IPS-15b (cell line): ENCODE results near the gene RAB3A.

Source experiments
- H3K27me3 ChIP-seq: one replicate; pipeline ENCODE4 v1.6.1; 2013; ENCODE audit warnings: low read length; ENCODE audit not compliant: control insufficient read depth, insufficient read depth
- H3K36me3 ChIP-seq: one replicate; pipeline ENCODE4 v1.6.1; 2013; ENCODE audit warnings: low read length; ENCODE audit not compliant: control insufficient read depth, insufficient read depth
- H3K4me1 ChIP-seq: one replicate; pipeline ENCODE4 v1.6.1; 2013; ENCODE audit warnings: mild to moderate bottlenecking, low read length; ENCODE audit not compliant: control insufficient read depth, insufficient read depth
- H3K4me3 ChIP-seq: one replicate; pipeline ENCODE4 v1.5.1; 2013; ENCODE audit warnings: low read depth, low read length
- H3K9ac ChIP-seq: one replicate; pipeline ENCODE4 v1.6.1; 2013; ENCODE audit warnings: low read depth, mild to moderate bottlenecking, low read length
- H3K9me3 ChIP-seq: one replicate; pipeline ENCODE4 v1.6.1; 2013; ENCODE audit warnings: mild to moderate bottlenecking, low read length; ENCODE audit not compliant: control insufficient read depth, insufficient read depth

The RAB3A gene

GRCh38 chr19:18230941-18231734 lies 27.3 kb upstream of the RAB3A start:
- peaks cover 12% of the 10 kb centered on the region for H3K4me1 ChIP-seq
- H3K27me3 ChIP-seq: peaks cover 7% of the 10 kb centered on the region
- H3K36me3 ChIP-seq: no peaks in the 10 kb centered on the region
- no peaks in the 10 kb centered on the region for H3K9me3 ChIP-seq
- no peak overlapping the region for H3K9ac ChIP-seq
- H3K4me3 ChIP-seq: peak overlapping the region; percentile 1

- Histone ChIP-seq H3K27me3 (peaks cover 18% of the 10 kb centered on the region), H3K9me3 (no peaks in the 10 kb centered on the region), H3K9ac (no peak overlapping the region), H3K36me3 (no peaks in the 10 kb centered on the region), H3K4me3 (no peak overlapping the region), H3K4me1 (peaks cover 14% of the 10 kb centered on the region)
These were observed 26.1 kb upstream of the RAB3A start for GRCh38 chr19:18229915-18230314.

- no peaks in the 10 kb centered on the region for H3K36me3 ChIP-seq
- no peak overlapping the region for H3K4me3 ChIP-seq
- no peaks in the 10 kb centered on the region for H3K9me3 ChIP-seq
- no peak overlapping the region for H3K9ac ChIP-seq
- H3K27me3 ChIP-seq: peaks cover 18% of the 10 kb centered on the region
- peaks cover 14% of the 10 kb centered on the region for H3K4me1 ChIP-seq
These were observed 25.6 kb upstream of the RAB3A start for GRCh38 chr19:18229474-18229873.

- Histone ChIP-seq H3K36me3 (no peaks in the 10 kb centered on the region), H3K9me3 (no peaks in the 10 kb centered on the region), H3K4me1 (peaks cover 14% of the 10 kb centered on the region), H3K27me3 (peaks cover 18% of the 10 kb centered on the region), H3K4me3 (no peak overlapping the region), H3K9ac (no peak overlapping the region)
These were observed 24.0 kb upstream of the RAB3A start for GRCh38 chr19:18227781-18228271.

- Histone ChIP-seq H3K27me3 (peaks cover 18% of the 10 kb centered on the region), H3K4me1 (peaks cover 10% of the 10 kb centered on the region)
These were observed 23.3 kb upstream of the RAB3A start for GRCh38 chr19:18226956-18227780.

GRCh38 chr19:18225702-18226468 lies 22.0 kb upstream of the RAB3A start, which contains the start of gene PDE4C:
Gene PDE4C (minus strand): TSS chr19:18226438. CDS start chr19:18226415, 23 bp downstream.
- H3K4me1 ChIP-seq: peaks cover 9% of the 10 kb centered on the region
- H3K9me3 ChIP-seq: no peaks in the 10 kb centered on the region
- peaks cover 18% of the 10 kb centered on the region for H3K27me3 ChIP-seq
- no peaks in the 10 kb centered on the region for H3K36me3 ChIP-seq
- H3K4me3 ChIP-seq: peak within 1 kb of the TSS; percentile 62
- no peak within 1 kb of the TSS for H3K9ac ChIP-seq

More at GRCh38 chr19:18226956-18227780, 23.3 kb upstream of the RAB3A start:
- Histone ChIP-seq H3K9me3 (no peaks in the 10 kb centered on the region), H3K36me3 (no peaks in the 10 kb centered on the region), H3K9ac (no peak overlapping the region), H3K4me3 (no peak overlapping the region)

GRCh38 chr19:18225355-18225701 lies 21.5 kb upstream of the RAB3A start:
- Histone ChIP-seq H3K9ac (no peak overlapping the region), H3K4me1 (peaks cover 4% of the 10 kb centered on the region), H3K9me3 (no peaks in the 10 kb centered on the region), H3K4me3 (peak overlapping the region; percentile 62), H3K36me3 (no peaks in the 10 kb centered on the region), H3K27me3 (peaks cover 18% of the 10 kb centered on the region)

GRCh38 chr19:18224525-18225354 lies 20.9 kb upstream of the RAB3A start:
- H3K9ac ChIP-seq: peak overlapping the region; percentile 94

GRCh38 chr19:18223860-18224524 lies 20.1 kb upstream of the RAB3A start:
- peaks cover 4% of the 10 kb centered on the region for H3K4me1 ChIP-seq
- no peaks in the 10 kb centered on the region for H3K36me3 ChIP-seq
- H3K9me3 ChIP-seq: no peaks in the 10 kb centered on the region
- H3K27me3 ChIP-seq: peaks cover 20% of the 10 kb centered on the region
- H3K4me3 ChIP-seq: peak overlapping the region; percentile 95
- peak overlapping the region; percentile 94 for H3K9ac ChIP-seq

More at GRCh38 chr19:18224525-18225354, 20.9 kb upstream of the RAB3A start:
- peak overlapping the region; percentile 95 for H3K4me3 ChIP-seq
- peaks cover 20% of the 10 kb centered on the region for H3K27me3 ChIP-seq
- H3K36me3 ChIP-seq: no peaks in the 10 kb centered on the region
- H3K9me3 ChIP-seq: no peaks in the 10 kb centered on the region
- peaks cover 4% of the 10 kb centered on the region for H3K4me1 ChIP-seq

- Histone ChIP-seq H3K4me1 (peaks cover 4% of the 10 kb centered on the region), H3K9ac (no peak overlapping the region), H3K27me3 (peaks cover 19% of the 10 kb centered on the region), H3K4me3 (no peak overlapping the region), H3K36me3 (no peaks in the 10 kb centered on the region), H3K9me3 (no peaks in the 10 kb centered on the region)
These were observed 18.2 kb upstream of the RAB3A start for GRCh38 chr19:18221815-18222725.
